ENCODE data around the gene RIOK3. TPM values are rescaled to one million over a fixed set of nuclear protein-coding genes. Genes with fewer than 3 reads are reported as not detected.

Gene RIOK3
- total RNA-seq, 2 donors from 2014 or later: 69.8 to 72.8 TPM

Other genes with a start within 250 kb of the RIOK3 start
- gene RMC1, start 50.2 kb downstream of the RIOK3 start, total RNA-seq: 10 to 100 TPM; 31.3 to 54.0 TPM
- 10 to 100 TPM; 28.1 to 39.7 TPM for gene NPC1, start 133.2 kb downstream of the RIOK3 start, total RNA-seq
- gene ANKRD29, start 209.6 kb downstream of the RIOK3 start, total RNA-seq: not detected
- under 1 TPM; 0.07 to 0.16 TPM for gene LAMA3, start 236.2 kb downstream of the RIOK3 start, total RNA-seq